ENCODE measurements around the gene SLC25A44.

The SLC25A44 gene, protein sequence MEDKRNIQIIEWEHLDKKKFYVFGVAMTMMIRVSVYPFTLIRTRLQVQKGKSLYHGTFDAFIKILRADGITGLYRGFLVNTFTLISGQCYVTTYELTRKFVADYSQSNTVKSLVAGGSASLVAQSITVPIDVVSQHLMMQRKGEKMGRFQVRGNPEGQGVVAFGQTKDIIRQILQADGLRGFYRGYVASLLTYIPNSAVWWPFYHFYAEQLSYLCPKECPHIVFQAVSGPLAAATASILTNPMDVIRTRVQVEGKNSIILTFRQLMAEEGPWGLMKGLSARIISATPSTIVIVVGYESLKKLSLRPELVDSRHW

DNA sequence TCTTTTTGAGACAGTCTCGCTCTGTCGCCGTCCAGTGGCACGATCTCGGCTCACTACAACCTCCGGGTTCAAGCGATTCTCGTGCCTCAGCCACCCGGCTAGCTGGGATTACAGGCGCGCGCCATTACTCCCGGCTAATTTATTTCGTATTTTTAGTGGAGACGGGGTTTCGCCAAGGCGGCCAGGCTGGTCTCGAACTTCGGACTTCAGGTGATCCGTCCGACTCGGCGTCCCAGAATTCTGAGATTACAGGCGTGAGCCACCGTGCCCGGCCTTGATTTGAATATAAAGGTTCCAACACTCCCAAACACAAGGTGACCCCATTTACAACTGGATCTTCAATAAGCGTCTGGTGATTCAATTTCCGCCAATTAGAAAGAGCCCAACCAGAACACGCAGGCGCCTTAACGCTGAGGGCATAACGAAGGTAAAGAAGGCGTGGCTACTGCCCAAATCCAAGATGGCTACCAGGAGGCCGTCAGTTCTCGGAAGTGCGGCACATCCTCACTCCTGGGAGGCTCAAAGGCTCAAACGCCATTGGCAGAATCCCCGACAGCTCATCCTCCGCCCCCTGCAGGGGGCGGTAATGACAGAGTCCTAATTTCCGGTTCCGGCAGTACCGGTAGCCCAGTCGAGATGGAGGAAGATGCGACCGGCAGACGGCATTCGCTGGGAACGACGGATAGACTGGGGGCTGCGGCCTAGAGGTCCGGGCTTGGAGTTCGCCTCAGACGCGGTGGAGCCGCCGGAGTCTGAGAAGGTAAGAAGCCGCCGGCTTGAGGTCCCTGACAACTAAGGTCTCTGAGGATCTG is at the start of gene SLC25A44:
SLC25A44 (plus strand) TSS at position 617 of the 812 bp plus-strand sequence. CDS start 5,744 bp downstream, outside the sequence.
- DNase-seq: peak; percentile 96 to 98 (median 97)

DNA sequence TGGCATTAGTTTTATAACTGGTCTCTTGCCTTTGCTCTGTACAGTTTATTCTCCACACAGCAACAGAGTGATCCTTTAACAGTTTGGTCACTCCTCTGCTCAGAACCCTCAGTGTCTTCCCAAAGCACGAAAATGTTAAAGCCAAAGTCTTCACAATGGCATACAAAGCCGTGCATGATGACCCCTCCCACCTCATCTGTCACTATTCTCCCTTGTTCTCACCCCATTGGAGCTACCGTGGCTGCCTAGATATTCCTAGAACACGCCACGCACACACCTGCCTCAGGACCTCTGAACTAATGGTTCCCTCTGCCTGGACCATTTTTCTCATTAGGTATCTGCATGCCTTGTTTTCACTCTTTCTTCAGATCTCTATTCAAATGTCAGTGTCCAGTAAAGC is 49.2 kb upstream of the SLC25A44 start:
- DNase-seq: no peak

DNA sequence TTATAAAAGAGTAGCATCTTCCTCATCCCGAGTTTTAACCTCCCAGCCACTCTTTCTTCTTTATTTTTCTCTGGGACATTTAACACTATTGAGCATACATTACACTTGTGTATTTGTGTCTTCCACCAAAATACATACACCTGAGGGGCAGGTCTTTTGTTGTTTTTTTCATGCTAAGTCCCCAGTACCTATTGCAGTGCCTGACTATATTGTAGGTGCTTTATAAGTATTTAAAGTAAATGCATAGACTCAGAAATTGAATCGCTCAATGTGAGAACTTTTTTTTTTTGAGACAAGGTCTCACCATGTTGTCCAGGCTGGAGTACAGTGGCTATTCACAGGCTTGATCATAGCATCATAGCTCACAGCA is 48.3 kb upstream of the SLC25A44 start:
- DNase-seq: no peak

DNA sequence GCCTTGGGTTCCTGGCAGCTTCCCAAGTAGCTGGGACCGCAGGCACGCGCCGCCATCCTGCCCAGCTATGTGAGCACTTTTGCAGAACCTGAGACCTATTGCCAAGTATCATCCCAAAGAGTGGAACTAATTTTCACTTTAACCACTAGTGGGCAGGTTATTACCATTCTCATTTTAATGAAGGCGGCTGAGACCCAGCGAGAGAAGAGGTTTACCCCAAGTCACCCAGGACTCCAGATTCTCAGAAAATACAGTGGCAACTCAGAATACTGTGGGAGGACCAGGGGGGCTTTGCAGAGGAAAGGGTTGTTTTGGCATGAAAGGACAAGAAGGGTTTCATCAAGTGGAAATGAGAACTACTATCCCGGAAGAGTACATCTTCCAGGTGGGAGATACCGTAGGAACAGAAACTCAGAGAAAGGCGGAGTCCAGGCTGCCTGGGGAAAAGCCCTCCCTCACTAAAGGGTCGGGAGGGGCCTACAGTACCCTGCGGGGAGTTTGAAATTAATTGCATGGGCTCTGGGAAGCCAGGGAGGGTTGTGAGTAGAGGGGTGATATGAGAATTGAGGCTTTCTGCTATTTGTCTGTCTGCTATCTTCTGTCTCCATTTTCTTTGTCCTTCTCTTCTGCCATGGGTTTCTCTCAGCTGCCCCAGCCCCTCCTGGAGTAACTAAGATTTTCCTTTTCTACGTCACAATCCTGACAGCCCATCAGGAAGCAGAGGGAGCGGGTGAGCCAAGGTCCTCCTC is 47.7 kb upstream of the SLC25A44 start:
- DNase-seq: peak in 4 of 6 experiments; percentile 23 to 80 (median 65)

DNA sequence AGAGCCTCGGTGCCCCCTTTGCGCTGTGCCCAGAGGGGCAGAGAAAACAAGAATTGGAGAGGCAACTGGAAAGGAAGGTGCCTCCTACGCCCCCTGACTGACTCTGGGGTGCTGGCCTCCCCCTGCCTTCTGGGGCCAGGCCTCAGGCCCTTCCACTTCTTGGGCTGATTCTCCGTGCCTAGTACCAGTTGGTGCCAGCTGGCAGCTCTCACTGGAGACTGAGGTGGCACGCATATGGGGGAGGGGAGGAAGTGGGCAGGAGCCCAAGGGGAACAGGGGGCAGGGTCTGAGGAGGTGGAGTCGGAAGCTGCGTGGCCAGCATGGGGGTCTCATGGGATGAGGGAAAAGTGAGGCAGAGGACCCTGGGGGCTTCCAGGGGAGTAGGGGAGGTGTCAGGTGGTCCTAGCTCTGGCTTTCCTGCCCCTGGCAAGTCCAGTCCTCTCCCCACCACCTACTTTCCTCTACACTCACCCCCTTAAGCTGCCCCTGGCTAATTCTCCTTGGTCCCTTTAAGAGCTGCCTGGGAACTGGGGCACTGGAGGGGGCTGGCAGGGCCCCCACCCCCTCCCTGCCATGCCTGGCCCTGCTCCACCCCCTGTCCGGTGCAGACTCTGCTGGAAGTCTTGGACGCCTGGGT is 47.0 kb upstream of the SLC25A44 start:
- no peak for DNase-seq

DNA sequence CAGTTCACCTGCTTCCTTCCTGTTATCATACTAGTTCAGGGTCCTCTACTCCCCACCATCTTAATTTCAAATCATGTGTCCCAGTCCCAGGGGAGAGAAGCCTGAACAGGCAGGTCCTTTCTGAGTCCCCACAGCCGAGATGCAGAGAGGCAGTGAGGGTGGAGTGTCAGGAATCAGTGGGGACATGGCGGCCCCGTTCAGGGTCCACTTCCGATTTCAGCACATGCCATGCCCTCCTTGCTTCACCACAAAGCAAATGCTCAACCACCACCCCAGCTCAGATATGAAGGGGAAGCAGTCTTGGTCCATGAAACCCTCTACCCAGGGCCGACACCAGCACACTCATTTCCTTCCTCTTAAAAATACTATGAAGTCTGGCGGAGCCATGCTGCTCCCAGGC is 45.7 kb upstream of the SLC25A44 start:
- DNase-seq: no peak

DNA sequence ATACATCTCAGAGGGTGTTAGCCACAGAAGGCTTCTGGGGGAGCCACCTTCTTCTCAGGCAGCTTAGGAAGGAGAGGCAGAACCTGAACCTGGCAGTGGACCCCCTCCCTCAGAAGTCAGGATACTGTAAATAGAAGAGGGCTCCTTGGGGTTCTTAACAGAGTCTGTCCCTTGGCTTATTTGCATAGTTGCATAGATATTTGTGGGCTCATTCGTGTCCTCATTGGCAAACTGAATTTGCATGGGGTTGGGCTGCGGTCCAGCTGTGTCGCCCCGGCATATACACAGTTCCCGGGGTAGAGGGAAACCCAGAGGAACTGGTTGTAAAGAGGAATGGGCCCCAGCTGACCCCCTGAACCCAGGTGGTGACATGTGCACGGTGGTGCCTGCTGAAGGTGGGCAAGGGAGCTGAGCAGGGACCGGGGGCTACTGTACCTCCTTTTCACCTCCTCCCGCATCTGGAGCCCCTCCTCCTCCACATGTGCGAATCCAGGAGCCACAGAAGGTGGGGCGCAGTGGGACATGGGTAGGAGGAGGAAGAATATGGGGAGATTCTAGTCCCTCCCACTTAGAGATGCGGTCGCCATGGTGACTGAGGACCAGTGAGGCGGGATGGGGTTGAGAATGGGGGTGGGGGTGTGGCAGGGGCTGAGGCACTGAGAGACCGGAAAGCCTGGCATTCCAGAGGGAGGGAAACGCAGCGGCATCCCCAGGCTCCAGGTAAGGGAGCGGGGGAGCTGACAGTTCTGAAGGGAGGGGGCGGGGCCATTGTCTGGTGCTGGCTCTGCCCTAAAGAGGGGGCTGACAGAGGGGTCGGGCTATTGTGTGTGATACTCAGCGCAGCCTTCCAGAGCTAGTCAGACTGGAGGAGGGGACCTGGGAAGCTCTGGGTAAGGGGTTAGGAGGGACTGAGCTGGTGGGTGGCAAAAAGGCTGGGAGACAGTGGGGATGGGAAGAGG is 44.3 kb upstream of the SLC25A44 start:
- DNase-seq: no peak

DNA sequence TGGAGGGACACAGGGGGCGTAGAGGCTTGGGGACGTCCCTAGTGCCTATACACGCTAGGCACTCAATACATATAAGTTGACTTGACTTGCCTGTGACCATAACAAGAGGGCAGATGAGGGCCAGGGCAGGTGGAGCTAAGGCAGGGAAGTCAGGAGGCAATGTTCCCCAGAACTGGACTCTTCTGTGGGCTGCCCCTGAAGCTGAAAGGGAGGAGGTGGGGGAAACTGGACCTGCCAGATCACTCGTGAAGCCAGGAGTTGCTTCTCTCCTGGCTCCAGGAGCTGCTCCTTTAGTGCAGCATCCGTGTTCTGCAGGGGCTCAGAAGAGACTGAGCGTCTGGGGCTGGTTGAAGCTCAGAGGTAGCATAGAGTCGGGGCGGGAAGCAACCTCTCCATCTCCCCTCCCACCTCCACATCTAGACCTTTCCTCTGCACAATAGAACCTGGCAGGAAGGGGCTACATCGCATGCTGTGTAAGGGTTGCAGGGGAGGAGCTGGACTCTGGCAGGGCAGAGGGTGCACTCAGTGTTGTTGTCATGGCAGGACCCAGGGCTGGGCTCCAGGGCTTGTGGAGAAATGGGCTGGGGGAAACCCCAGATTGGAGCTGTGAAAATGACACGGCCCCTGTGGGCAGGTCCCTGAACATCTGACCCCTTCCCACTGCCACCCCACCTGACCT is 43.4 kb upstream of the SLC25A44 start:
- DNase-seq: no peak

DNA sequence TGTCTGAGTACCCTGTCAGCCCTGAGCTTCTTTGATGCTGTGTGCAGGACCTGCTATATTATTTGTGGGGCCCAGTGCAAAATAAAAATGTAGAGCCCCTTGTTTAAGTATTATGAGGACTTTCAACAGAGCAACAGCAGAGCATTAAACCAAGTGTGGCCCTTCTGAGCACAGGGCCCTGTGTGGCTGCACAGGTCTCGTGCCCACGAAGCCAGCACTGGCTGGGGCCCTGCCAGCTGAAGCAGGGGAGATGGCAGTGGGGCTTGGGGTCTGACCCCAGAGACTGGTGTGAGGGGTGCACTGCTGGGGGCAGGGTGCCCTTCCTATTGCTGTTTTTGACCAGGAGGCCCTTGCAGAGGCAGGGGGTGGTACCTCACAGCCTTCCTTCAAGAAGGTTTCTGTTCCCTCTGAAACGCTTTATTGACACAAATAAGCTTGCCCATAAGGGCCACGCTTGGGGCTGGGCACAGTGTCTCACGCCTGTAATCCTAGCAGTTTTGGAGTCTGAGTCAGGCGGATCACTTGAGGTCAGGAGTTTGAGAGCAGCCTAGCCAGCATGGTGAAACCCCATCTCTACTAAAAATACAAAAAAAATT is 42.7 kb upstream of the SLC25A44 start:
- no peak for DNase-seq

DNA sequence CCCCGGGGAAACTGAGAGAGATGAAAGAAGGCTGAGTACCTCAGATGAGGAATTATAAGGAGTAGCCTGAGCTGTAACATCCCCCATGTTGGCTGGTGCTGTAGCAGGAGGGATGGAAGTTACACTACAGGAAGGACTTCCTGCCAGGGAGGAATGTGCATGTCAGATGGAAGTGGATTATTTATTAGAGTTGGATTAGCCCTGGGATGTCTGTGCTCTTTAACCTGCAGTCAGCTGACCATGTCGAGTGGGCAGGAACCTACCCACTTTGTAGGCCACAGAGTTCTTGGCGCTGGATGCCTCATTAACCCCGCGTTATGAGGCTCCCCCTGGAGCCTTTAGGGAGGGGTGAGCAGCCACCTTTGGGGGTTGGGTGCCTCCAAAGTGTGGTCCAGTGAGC is 41.3 kb upstream of the SLC25A44 start:
- no peak for DNase-seq

DNA sequence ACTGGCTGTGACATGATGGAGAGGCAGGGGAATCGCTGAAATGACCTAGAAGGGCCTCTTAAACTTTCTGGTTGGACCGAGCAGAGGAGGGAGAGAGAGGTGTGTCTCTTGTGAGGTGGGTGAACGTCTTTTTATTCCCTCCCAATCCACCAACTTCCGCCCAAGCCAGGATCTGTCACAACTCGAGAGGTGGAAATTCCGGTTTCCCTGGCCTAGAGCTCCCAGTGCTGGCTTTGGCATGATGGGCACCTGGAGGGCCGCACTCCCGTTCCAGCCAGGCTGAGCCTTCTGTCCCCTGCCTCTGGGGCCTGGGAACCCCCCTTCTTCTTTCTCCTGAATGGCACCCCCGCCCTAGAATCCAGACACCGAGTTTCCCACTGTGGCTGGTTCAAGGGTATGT is 40.5 kb upstream of the SLC25A44 start, which contains the start of gene SEMA4A:
SEMA4A (plus strand) TSS at position 224 of the 400 bp plus-strand sequence. CDS start 994 bp downstream, outside the sequence.
- DNase-seq: no peak

DNA sequence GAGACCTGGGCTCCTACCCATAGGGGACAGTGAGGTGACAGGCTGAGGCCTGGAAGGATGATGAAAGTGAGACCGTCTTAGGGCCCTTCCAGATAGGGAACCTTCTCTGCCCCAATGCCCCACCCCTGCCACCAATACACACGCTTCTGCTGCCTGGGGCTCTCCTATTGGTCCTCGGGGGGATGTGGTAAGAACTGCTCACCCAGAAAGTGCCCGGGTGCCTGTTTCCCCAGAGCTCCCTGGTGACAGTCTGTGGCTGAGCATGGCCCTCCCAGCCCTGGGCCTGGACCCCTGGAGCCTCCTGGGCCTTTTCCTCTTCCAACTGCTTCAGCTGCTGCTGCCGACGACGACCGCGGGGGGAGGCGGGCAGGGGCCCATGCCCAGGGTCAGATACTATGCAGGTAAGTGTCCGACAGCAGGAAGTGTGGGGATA is 39.6 kb upstream of the SLC25A44 start:
- no peak for DNase-seq

DNA sequence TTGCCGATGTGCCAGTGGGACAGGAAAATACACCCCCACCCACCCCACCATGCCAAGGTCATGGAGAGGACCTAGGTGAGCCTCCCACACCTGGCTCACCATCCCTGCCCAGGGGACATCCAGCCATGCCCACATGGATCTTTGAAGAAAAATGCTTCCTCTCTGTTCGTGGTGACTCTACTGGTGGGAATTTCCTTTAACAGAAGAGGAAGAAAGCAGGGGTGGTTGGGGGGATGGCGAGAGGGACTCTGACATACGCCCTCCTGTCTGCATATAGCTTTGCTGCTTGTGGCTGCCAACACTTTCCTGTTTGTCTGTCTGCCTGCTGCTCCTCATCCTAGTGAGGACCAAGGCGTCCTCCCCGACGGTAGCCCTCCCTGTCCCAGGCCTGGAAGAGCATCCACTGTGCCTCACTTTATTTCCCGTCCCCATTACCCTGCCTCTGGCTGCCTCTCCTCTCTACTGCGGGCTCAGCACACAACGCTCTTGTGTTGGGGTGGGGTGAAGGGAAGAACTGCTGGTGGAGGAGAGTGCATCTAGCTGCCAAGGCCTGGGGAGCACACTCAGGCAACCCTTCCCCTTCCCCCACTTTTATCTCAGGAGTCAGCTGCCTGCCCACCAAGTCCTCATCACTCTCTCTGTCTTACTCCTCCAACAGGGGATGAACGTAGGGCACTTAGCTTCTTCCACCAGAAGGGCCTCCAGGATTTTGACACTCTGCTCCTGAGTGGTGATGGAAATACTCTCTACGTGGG is 38.0 kb upstream of the SLC25A44 start:
- no peak for DNase-seq

DNA sequence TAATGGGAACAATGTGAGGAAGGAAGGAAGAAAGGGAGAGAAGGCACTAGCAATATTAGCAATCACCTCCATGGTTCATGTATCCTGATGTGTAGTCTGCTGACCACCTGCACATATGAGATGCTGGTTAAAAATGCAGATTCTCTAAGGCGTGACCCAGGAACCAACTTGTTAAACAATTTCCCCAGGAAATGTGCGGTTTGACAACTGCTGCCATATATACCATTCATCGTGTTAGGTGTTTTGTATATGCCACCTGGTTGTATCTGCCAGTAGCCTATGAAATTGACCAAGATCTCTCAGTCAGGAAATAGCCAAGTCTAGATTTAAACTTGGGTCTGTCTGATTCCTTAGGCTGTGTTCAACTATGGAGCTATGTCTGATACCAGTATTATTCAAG is 36.4 kb upstream of the SLC25A44 start:
- no peak for DNase-seq

DNA sequence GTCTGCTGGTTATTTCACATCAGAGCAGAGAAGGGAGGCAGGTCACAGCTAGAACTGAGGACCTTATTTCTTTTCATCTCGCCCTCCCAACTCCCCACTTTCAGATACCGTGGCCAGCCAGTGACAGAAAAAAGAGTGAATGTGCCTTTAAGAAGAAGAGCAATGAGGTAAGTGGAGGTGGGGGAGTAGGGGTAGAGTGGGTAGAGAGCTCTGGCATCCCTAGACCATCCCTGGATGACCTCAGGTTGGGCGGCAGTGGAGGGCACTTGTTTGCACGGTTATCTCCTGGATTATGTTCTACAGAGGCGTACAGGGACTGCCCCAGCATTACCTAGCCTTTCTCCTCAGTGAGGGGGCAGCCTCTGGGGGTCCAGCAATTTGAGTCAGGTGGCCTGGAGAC is 35.9 kb upstream of the SLC25A44 start:
- no peak for DNase-seq

DNA sequence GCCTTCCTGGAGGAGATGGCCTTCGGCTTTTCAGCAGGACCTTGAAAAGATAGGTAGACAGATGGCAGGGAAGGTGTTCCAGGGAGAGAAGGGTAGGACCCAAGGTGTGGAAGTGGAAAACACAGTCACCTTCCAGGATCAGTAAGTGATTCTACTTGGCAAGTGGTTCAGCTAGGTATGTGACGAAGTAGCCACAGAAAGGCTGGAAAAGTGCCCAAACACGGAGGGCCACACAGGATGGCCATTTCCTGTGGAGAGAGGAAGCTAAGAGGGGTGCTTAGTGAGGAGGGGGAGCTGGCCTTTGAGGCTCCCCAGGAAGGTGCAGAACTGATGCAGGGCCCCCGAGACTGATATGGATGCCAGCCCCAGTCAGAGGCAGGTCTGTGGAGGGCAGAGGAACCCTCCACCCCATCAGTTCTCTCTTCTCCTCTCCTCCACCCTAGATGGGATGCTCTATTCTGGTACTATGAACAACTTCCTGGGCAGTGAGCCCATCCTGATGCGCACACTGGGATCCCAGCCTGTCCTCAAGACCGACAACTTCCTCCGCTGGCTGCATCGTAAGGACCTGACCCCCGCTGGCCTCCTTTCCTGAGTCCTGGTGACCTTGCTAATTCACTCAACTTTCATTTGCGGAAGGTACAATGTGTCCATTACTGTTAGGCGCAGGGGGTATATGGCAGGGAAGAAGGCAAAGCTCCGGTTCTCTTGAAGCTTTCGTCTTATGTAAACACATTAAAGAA is 33.7 kb upstream of the SLC25A44 start:
- no peak for DNase-seq

DNA sequence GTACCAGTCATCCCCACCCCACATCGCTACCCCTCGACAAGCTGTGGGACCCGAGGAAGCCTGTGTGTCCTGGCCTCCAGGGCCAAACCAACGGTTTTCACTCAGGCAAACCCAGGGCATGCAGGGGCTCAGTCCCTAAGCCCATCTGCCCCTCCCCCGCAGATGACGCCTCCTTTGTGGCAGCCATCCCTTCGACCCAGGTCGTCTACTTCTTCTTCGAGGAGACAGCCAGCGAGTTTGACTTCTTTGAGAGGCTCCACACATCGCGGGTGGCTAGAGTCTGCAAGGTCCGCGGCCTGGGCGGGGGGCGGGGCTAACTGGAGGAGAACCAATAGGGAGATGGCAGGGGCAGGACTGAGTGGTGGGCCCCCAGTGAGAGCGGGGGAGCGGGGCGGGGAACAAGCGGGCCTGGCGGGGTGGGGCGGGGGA is 33.1 kb upstream of the SLC25A44 start:
- peak in 5 of 6 experiments; percentile 28 to 70 (median 47) for DNase-seq

DNA sequence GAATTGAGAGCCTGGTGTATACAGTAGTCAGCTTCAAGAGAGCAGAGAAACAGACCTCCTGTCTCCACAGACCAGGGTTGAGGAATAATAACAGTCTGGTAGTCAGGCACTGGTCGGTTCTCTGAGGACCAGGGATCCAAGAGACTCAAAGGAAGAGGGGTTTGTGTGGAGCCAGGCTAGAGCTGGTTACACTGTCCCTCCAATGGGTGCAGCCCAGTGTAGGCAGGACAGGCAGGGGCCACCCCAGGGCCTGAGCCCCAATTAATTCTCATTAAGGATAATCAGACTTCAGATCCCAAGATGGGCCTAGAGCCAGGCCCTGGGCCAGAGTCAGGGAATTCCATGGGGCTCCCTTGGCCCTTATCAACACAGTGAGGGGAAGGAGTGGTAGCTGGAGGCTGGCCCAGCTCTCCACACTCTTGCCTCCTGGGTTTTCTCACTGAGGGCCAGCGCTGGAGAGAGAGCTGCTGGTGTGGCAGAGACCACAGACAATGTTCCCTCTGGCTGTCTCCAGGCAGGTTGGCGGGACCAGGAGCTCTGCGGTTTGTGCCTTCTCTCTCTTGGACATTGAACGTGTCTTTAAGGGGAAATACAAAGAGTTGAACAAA is 31.4 kb upstream of the SLC25A44 start:
- no peak for DNase-seq

DNA sequence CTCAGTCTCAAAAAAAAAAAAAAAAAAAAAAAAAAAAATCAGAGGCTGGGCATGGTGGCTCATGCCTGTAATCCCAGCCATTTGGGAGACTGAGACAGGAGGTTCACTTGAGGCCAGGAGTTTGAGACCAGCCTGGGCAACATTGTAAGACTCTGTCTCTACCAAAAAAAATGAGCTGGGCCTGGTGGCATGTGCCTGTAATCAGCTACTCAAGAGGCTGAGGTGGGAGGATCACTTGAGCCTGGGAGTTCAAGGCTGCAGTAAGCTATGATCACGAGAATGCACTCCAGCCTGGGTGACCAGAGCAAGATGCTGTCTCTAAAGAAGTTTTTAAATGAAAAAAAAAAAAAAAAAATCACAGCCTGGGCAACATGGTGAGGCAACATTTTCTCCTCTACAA is 30.2 kb upstream of the SLC25A44 start:
- DNase-seq: no peak

All from stimulated activated naive CD4-positive, alpha-beta T cell (primary cell).